HG02938 (cell line): Measurements from ENCODE around the gene SRP9.
A peak's percentile ranks its signal among the peaks of the same experiment; 100 is the strongest.
"Not testable (repeated sequence)": the region's sequence is repeated elsewhere in the genome, so short reads cannot be mapped to it uniquely, and the experiment has no call there.

Source experiments
- ATAC-seq: cut with Tn5 transposase; IDR thresholded peaks from one replicate; pipeline ENCODE4 v1.9.1; 2021; ENCODE audit warnings: mild to moderate bottlenecking, moderate library complexity; ENCODE audit not compliant: unreplicated experiment

SRP9 gene

DNA sequence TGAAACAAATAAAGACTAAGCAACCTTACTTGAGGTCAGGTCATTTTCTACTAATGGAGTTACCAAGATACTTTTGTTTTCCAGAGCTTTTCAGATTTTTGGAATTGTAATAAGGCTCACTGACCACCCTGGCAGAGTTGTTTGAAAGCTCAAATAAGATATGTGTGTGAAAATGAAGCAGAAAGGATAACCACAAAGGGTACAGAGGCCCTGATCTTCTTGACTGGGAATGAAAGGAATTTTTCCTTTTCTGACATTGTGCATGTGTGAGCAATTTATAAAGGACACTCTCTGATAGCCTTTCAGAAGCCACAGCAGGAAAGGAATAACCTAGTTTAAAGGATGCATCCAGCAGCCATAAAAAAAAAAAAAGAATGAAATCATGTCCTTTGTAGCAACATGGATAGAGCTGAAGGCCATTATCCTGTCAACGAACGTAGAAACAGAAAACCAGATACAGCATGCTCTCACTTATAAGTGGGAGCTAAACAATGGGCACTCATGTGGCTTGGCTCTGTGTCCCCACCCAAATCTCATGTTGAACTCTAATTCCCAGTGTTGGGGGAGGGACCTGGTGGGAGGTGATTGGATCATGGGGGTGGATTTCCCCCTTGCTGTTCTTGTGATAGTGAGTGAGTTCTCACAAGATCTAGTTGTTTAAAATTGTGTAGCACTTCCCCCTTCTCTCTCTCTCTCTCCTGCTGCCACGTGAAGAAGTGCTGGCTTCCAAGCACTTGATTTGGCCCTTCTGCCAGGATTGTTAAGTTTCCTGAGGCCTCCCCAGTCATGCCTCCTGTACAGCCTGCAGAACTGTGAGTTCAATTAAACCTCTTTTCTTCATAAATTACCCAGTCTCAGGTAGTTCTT, 3.1 kb upstream of the SRP9 start:
- ATAC-seq, result no peak

GRCh38 chr1:225776294-225776693, 1.3 kb upstream of the SRP9 start:
- ATAC-seq, result no peak

- ATAC-seq, result peak; percentile 7
These were observed 506 bp upstream of the SRP9 start for GRCh38 chr1:225777058-225777582.

DNA sequence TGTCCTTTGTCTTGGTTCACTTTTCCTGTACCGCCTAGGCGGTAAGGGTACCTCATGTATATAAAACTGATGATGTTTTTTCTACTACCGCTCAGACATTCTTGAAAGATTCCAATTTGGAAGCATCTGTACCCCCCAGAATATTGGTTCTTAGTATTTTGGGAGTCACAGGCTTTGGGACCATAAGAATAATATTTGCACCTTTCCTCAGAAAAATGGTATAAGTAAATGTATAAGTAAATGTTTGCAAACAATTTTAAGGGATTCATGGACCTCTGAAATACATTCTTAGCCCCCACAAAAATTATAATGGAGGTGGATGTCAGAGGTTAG, 677 bp downstream of the SRP9 start:
- ATAC-seq, result no peak

- not testable (repeated sequence) for ATAC-seq
These were observed 1.5 kb downstream of the SRP9 start for GRCh38 chr1:225779165-225779564.

DNA sequence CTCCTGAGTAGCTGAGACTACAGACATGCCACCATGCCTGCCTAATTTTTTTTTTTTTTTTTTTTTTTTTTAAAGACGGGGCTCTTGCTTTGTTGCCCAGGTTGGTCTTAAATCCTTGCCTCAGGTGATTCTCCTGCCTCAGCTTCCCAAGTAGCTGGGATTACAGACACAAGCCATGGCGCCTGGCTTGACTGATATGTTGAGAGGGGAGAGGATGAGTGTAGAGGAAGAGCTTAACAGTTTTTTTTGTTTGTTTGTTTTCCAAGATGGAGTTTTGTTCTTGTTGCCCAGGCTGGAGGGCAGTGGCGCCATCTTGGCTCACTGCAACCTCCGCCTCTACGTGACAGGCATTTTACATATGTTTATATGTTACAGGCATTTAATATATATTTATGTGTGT, 2.5 kb downstream of the SRP9 start:
- no peak for ATAC-seq

- ATAC-seq, result no peak
These were observed 3.0 kb downstream of the SRP9 start for GRCh38 chr1:225780630-225781029.

DNA sequence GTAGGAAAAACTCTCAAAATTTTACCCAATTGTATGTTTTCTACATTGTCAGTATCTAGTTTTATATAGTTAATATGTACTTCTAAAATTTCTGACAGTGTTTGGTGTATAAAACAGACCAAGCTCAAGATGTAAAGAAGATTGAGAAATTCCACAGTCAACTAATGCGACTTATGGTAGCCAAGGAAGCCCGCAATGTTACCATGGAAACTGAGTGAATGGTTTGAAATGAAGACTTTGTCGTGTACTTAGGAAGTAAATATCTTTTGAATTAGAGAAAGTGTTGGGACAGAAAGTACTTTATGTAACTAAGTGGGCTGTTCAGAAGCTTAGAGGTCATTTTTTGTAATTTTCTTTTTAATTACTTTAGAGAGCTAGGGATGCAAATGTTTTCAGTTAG, 11.5 kb downstream of the SRP9 start:
- not testable (repeated sequence) for ATAC-seq

DNA sequence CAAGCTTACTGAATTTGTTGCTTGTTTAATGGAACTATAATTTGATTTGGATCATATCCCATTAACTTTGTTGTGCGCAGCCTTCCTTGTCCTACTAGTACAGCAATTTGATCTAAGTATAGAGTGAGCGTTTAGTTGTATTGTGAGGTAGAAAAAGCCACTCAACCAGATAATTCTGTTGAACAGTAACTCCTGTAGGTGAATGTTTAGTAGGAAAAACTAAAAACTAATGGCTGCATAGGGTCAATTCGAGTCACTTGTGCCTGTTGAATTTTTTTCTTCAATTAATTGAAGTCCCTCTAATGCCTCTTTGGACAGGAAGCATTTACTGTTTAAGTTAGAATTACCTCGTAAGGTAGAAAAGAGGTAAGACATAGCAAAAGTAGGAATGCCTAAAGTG, 17.3 kb downstream of the SRP9 start:
- ATAC-seq, result no peak

DNA sequence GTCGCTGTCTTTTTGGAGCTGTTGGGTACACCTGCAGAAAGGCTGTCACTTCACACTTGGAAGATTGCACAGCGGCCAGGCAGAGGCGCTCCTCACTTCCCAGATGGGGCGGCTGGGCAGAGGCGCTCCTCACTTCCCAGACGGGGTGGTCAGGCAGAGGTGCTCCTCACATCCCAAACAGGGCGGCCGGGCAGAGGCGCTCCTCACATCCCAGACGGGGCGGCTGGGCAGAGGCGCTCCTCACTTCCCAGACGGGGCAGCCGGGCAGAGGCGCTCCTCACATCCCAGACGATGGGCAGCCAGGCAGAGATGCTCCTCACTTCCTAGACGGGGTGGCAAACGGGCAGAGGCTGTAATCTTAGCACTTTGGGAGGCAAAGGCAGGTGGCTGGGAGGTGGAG, 18.5 kb downstream of the SRP9 start:
- ATAC-seq, result not testable (repeated sequence)

GRCh38 chr1:225801146-225801545, 23.5 kb downstream of the SRP9 start:
- not testable (repeated sequence) for ATAC-seq

GRCh38 chr1:225806249-225806648, 28.6 kb downstream of the SRP9 start:
- no peak for ATAC-seq

DNA sequence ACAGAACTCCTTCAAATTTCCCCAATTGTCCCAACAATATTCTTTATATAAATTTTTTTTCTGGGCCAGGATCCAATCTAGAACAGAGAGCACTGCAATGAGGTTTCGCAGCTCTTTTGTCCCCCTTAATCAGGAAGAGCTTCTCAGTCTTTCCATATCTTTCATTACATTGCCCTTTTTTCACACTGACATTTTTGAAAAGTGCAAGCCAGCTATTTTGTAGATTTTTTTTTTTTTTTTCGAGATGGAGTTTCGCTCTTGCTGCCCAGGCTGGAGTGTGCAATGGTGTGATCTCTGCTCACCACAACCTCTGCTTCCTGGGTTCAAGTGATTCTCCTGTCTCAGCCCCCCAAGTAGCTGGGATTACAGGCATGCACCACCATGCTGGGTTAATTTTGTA, 29.1 kb downstream of the SRP9 start:
- ATAC-seq, result not testable (repeated sequence)

- ATAC-seq, result no peak
These were observed 30.5 kb downstream of the SRP9 start for GRCh38 chr1:225808136-225808535.

- peak; percentile 92 for ATAC-seq
These were observed 32.4 kb downstream of the SRP9 start, which contains the start of gene EPHX1 for GRCh38 chr1:225809842-225810578. Gene EPHX1 (plus strand): TSS chr1:225810124. CDS start chr1:225828730, 18,606 bp downstream.

DNA sequence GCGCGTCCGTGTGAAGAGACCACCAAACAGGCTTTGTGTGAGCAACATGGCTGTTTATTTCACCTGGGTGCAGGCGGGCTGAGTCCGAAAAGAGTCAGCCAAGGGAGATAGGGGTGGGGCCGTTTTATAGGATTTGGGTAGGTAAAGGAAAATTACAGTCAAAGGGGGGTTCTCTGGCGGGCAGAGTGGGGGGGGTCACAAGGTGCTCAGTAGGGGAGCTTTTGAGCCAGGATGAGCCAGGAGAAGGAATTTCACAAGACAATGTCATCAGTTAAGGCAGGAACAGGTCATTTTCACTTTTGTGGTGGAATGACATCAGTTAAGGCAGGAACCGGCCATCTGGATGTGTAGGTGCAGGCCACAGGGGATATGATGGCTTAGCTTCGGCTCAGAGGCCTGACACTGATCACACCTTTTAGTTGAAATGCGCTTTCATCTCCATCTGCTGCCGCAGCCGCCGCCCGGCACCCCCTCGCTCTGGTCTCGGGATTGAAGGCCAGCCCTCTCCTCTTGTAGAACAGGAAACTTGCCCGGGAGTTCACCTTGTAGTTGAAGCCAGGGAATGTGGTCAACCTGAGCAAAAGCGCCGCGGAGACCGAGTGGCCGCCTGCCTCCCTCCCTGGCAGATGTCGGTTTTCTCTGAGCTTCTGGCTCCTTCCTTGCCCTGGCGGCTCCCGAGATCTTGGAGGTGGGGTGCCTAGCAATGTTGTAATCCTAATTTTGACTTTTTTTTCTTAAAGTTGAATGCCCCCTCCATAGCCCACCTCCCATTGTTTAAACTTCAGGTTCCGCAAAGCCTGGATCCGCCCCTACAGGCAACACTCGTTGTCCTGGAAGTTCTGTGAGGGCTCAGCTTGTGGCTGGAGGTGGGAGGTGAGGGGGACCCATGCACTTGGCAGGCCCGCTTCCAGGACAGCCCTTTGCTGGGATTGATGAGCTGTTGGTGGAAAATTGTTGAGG, 33.2 kb downstream of the SRP9 start:
- not testable (repeated sequence) for ATAC-seq

GRCh38 chr1:225811622-225812487, 34.2 kb downstream of the SRP9 start:
- no peak for ATAC-seq

DNA sequence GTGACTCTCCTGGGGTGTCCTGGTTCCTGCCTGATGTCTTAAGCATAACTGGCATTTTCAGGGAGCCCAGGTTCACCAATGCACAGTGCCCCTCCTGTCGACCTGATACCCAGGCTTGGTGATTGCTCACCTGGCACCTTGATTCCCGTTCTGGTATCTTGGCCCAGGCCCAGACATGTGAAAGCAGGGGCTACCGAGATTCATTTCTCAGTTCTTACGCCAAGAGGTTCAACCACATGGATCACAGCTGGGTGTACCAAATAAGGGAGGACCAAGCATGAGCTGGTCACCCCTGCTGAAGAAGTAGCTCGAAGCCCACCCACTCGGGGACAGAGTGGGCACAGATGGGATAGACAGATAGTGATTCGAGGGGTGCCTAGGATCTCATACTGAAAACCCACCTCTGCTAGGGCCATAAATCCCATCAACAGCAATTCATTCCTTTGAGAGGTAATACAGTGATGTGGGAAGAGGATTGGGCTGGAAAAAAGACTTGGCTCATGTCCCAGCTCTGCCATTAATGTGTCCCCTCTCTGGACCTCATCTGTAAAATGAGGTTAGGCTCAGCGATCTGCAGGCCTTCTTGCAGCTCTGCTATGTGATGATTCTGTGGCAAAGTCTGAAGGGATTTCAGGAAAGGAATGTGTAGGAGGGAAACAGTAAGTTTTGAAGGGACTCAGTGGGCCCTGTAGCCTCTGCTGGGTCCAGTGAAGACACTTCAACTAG, 35.0 kb downstream of the SRP9 start:
- ATAC-seq, result no peak
